Testis (tissue), 2 donors: Measurements from ENCODE around the gene ESYT2.

Experiments
- CTCF ChIP-seq, 3 experiments: fragments of 450-650 bp in 2 of 3; fragments of 200-600 bp in 1 of 3; sonication (generic) in 1 of 3; IDR thresholded peaks; one replicate each; pipeline ENCODE4 v1.5.1; 2016 to 2019; ENCODE audit warnings: antibody characterized with exemption in 3 of 3, mild to moderate bottlenecking in 2 of 3, moderate library complexity in 1 of 3
- POLR2A ChIP-seq: fragments of 450-650 bp; IDR thresholded peaks from one replicate; pipeline ENCODE4 v1.6.1; 2017; ENCODE audit warnings: antibody characterized with exemption, mild to moderate bottlenecking, moderate library complexity

- TF ChIP-seq CTCF (IDR thresholded peaks at IDR 0.05) = no peak
- no peak for TF ChIP-seq POLR2A
Observed at GRCh38 chr7:158746957-158747356, 82.4 kb downstream of the ESYT2 start.
